ENCODE results near the gene PI16.

DNA sequence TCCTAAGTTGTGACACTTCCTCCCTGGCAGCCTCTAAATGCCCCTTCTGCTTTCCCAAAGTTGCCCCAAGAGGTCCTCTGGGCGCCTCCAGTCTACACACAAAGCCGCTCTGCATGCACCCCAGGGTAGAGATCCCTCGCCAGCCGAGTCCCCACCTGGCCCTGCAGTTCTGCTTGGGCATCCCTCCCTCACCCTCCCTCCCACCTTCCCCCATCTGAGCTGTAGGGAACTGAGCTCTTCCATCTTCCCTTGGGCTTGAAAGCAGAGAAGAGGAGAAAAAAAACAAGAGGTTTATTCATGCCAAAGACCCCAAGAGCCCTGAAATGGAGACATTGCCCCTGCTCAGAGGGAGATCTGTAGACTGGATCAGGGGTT is 45.2 kb downstream of the PI16 start:
- TF ChIP-seq, protein P1, sequence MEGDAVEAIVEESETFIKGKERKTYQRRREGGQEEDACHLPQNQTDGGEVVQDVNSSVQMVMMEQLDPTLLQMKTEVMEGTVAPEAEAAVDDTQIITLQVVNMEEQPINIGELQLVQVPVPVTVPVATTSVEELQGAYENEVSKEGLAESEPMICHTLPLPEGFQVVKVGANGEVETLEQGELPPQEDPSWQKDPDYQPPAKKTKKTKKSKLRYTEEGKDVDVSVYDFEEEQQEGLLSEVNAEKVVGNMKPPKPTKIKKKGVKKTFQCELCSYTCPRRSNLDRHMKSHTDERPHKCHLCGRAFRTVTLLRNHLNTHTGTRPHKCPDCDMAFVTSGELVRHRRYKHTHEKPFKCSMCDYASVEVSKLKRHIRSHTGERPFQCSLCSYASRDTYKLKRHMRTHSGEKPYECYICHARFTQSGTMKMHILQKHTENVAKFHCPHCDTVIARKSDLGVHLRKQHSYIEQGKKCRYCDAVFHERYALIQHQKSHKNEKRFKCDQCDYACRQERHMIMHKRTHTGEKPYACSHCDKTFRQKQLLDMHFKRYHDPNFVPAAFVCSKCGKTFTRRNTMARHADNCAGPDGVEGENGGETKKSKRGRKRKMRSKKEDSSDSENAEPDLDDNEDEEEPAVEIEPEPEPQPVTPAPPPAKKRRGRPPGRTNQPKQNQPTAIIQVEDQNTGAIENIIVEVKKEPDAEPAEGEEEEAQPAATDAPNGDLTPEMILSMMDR (optimal IDR thresholded peaks at IDR 0.05 in 1 of 3, IDR thresholded peaks at IDR 0.05 in 1 of 3, conservative IDR thresholded peaks at IDR 0.05 in 1 of 3; ENCODE audit: extremely low read depth in 1 of 3, insufficient read depth in 2 of 3, low read length in 3 of 3): no peak
- TF ChIP-seq EZH2 (IDR thresholded peaks at IDR 0.05; ENCODE audit: low read length): no peak

Data from keratinocyte (primary cell).